Activated CD4-positive, alpha-beta memory T cell treated with anti-CD3 and anti-CD28 coated beads, Interleukin-2, amount 10 ng/mL, durations not matched to agents 7 days and 5 days (primary cell): ENCODE measurements around the gene USP34. TPM values are rescaled to one million over a fixed set of nuclear protein-coding genes. Genes with fewer than 3 reads are reported as not detected.
"Not testable (repeated sequence)": the region's sequence is repeated elsewhere in the genome, so short reads cannot be mapped to it uniquely, and the experiment has no call there.

ENCODE experiments used
- CTCF ChIA-PET: fragments of 350-600 bp; sonication (Branson Sonifier 250); formaldehyde crosslinking; loops from one replicate; lab custom pipeline; 2021; ENCODE audit warnings: antibody characterized with exemption, inconsistent platforms; lab: Charles Lee
- POLR2A ChIA-PET: fragments of 350-600 bp; sonication (Branson Sonifier 250); formaldehyde crosslinking; loops from one replicate; lab custom pipeline; 2021; ENCODE audit warnings: antibody characterized with exemption; lab: Charles Lee
- DNase-seq: peaks from one replicate; pipeline ENCODE4 v3.0.0-alpha.2; 2020
- H3K27ac Mint-ChIP-seq: one replicate; pipeline ENCODE4 v1.8.0; 2021; ENCODE audit warnings: mild to moderate bottlenecking, mixed read lengths
- H3K27me3 Mint-ChIP-seq: one replicate; pipeline ENCODE4 v1.8.0; 2021; ENCODE audit warnings: mixed read lengths
- H3K36me3 Mint-ChIP-seq: one replicate; pipeline ENCODE4 v1.8.0; 2021; ENCODE audit warnings: low read depth, mixed read lengths
- H3K4me1 Mint-ChIP-seq: one replicate; pipeline ENCODE4 v1.8.0; 2021; ENCODE audit warnings: mixed read lengths
- H3K4me3 Mint-ChIP-seq: one replicate; pipeline ENCODE4 v1.8.0; 2021; ENCODE audit warnings: mild to moderate bottlenecking, mixed read lengths
- H3K9me3 Mint-ChIP-seq: one replicate; pipeline ENCODE4 v1.8.0; 2021; ENCODE audit warnings: mixed read lengths
- total RNA-seq, 2 experiments: library from RNA; stranded (reverse); gene quantifications; one replicate each; pipeline ENCODE4 v1.2.3, GENCODE V29; 2021

USP34 gene
- total RNA-seq, 2 experiments from 2014 or later = 77.5 to 79.4 TPM

GRCh38 chr2:61476929-61477589 lies 6.2 kb upstream of the USP34 start:
- H3K27ac Mint-ChIP-seq = not testable (repeated sequence)
- CTCF ChIA-PET = interaction anchor here (0.9 kb wide), 1 partner anchor 51 kb away, joined by 3 read pairs; no protein-coding TSS in a partner anchor

GRCh38 chr2:61471905-61472805 lies 1.3 kb upstream of the USP34 start:
- peaks cover 23% of the 10 kb centered on the region for H3K36me3 Mint-ChIP-seq
- DNase-seq = peak; percentile 41
- peak overlapping the region; percentile 83 for H3K4me3 Mint-ChIP-seq
- H3K9me3 Mint-ChIP-seq = no peaks in the 10 kb centered on the region
- H3K27me3 Mint-ChIP-seq = no peaks in the 10 kb centered on the region
- ChIA-PET POLR2A (interaction anchor here (1.2 to 1.4 kb wide), 3 partner anchors 23 to 66 kb away, joined by 4 to 11 read pairs (median 6); partner anchors contain the start of gene XPO1), CTCF (interaction anchor here (0.7 to 1.5 kb wide), 3 partner anchors 46 to 60 kb away, joined by 3 to 7 read pairs (median 4); no protein-coding TSS in a partner anchor)
- peak overlapping the region; percentile 92 for H3K27ac Mint-ChIP-seq
- H3K4me1 Mint-ChIP-seq = peaks cover 28% of the 10 kb centered on the region

More at GRCh38 chr2:61476929-61477589, 6.2 kb upstream of the USP34 start:
- H3K4me3 Mint-ChIP-seq, DNase-seq, H3K4me1 Mint-ChIP-seq, H3K9me3 Mint-ChIP-seq, H3K27me3 Mint-ChIP-seq: not testable (repeated sequence)
- POLR2A ChIA-PET = interaction anchor here (2.6 kb wide), 1 partner anchor 61 kb away, joined by 7 read pairs; the partner anchor contains the start of gene XPO1
- H3K36me3 Mint-ChIP-seq = peaks cover 47% of the 10 kb centered on the region

- Mint-ChIP-seq H3K9me3 (no peaks in the 10 kb centered on the region), H3K4me1 (peaks cover 31% of the 10 kb centered on the region), H3K27ac (peak overlapping the region; percentile 95), H3K36me3 (peaks cover 16% of the 10 kb centered on the region), H3K27me3 (no peaks in the 10 kb centered on the region), H3K4me3 (peak overlapping the region; percentile 91)
- peak; percentile 83 for DNase-seq
- POLR2A ChIA-PET = interaction anchor here (0.9 to 2.6 kb wide), 9 partner anchors 11 to 335 kb away, joined by 3 to 22 read pairs (median 4); partner anchors contain the start of gene XPO1
- CTCF ChIA-PET = interaction anchor here (3.2 kb wide), 1 partner anchor 44 kb away, joined by 17 read pairs; no protein-coding TSS in a partner anchor
These were observed 550 bp downstream of the USP34 start for GRCh38 chr2:61470122-61470951.

- CTCF ChIA-PET = interaction anchor here (3.2 kb wide), 1 partner anchor 43 kb away, joined by 17 read pairs; no protein-coding TSS in a partner anchor
- H3K36me3 Mint-ChIP-seq = peaks cover 16% of the 10 kb centered on the region
- POLR2A ChIA-PET = interaction anchor here (0.9 to 2.6 kb wide), 10 partner anchors 10 to 334 kb away, joined by 3 to 22 read pairs (median 4); partner anchors contain the start of gene XPO1
- peak overlapping the region; percentile 95 for H3K27ac Mint-ChIP-seq
- peaks cover 34% of the 10 kb centered on the region for H3K4me1 Mint-ChIP-seq
- no peaks in the 10 kb centered on the region for H3K9me3 Mint-ChIP-seq
- no peaks in the 10 kb centered on the region for H3K27me3 Mint-ChIP-seq
- peak overlapping the region; percentile 91 for H3K4me3 Mint-ChIP-seq
- no peak for DNase-seq
These were observed 1.3 kb downstream of the USP34 start for GRCh38 chr2:61469424-61470121.

- H3K27ac Mint-ChIP-seq, H3K9me3 Mint-ChIP-seq, H3K27me3 Mint-ChIP-seq, DNase-seq: not testable (repeated sequence)
- ChIA-PET CTCF (interaction anchor here (0.6 to 3.2 kb wide), 3 partner anchors 40 to 98 kb away, joined by 3 to 17 read pairs (median 3); no protein-coding TSS in a partner anchor), POLR2A (interaction anchor here (2.1 to 2.6 kb wide), 2 partner anchors 70 to 290 kb away, joined by 8 to 10 read pairs; partner anchors contain the start of gene XPO1)
- H3K4me1 Mint-ChIP-seq = peaks cover 41% of the 10 kb centered on the region
- peaks cover 16% of the 10 kb centered on the region for H3K36me3 Mint-ChIP-seq
- H3K4me3 Mint-ChIP-seq = peak overlapping the region; percentile 13
These were observed 2.7 kb downstream of the USP34 start for GRCh38 chr2:61468231-61468630.

- Mint-ChIP-seq H3K27ac (no peak overlapping the region), H3K27me3 (no peaks in the 10 kb centered on the region), H3K4me1 (peaks cover 37% of the 10 kb centered on the region), H3K4me3 (no peak overlapping the region), H3K9me3 (no peaks in the 10 kb centered on the region), H3K36me3 (peaks cover 11% of the 10 kb centered on the region)
- no peak for DNase-seq
- ChIA-PET POLR2A (no interaction called here), CTCF (no interaction called here)
These were observed 5.8 kb downstream of the USP34 start for GRCh38 chr2:61465045-61465444.

- Mint-ChIP-seq H3K4me1 (peaks cover 38% of the 10 kb centered on the region), H3K27me3 (no peaks in the 10 kb centered on the region), H3K9me3 (no peaks in the 10 kb centered on the region), H3K4me3 (no peak overlapping the region), H3K36me3 (peaks cover 15% of the 10 kb centered on the region), H3K27ac (no peak overlapping the region)
- ChIA-PET POLR2A (no interaction called here), CTCF (interaction anchor here (2.0 kb wide), 1 partner anchor 38 kb away, joined by 5 read pairs; no protein-coding TSS in a partner anchor)
- DNase-seq = no peak
These were observed 7.0 kb downstream of the USP34 start for GRCh38 chr2:61463769-61464475.

- no peaks in the 10 kb centered on the region for H3K27me3 Mint-ChIP-seq
- no peak overlapping the region for H3K4me3 Mint-ChIP-seq
- ChIA-PET CTCF (no interaction called here), POLR2A (interaction anchor here (1.1 kb wide), 1 partner anchor 78 kb away, joined by 3 read pairs; no protein-coding TSS in a partner anchor)
- peaks cover 38% of the 10 kb centered on the region for H3K4me1 Mint-ChIP-seq
- peaks cover 11% of the 10 kb centered on the region for H3K36me3 Mint-ChIP-seq
- no peak for DNase-seq
- H3K27ac Mint-ChIP-seq = no peak overlapping the region
- H3K9me3 Mint-ChIP-seq = no peaks in the 10 kb centered on the region
These were observed 9.5 kb downstream of the USP34 start for GRCh38 chr2:61461404-61461803.

GRCh38 chr2:61460163-61460562 lies 10.7 kb downstream of the USP34 start:
- POLR2A ChIA-PET = interaction anchor here (1.2 kb wide), 1 partner anchor 10 kb away, joined by 4 read pairs; no protein-coding TSS in a partner anchor
- no peak overlapping the region for H3K27ac Mint-ChIP-seq
- H3K4me3 Mint-ChIP-seq = no peak overlapping the region
- peaks cover 39% of the 10 kb centered on the region for H3K4me1 Mint-ChIP-seq
- no peaks in the 10 kb centered on the region for H3K27me3 Mint-ChIP-seq
- CTCF ChIA-PET = no interaction called here
- DNase-seq = no peak
- no peaks in the 10 kb centered on the region for H3K9me3 Mint-ChIP-seq
- H3K36me3 Mint-ChIP-seq = peaks cover 17% of the 10 kb centered on the region

GRCh38 chr2:61456746-61457420 lies 14.0 kb downstream of the USP34 start:
- ChIA-PET CTCF (no interaction called here), POLR2A (no interaction called here)
- H3K27ac Mint-ChIP-seq = no peak overlapping the region

More at GRCh38 chr2:61456746-61457420, 14.0 kb downstream of the USP34 start:
- Mint-ChIP-seq H3K36me3 (peaks cover 22% of the 10 kb centered on the region), H3K4me3 (no peak overlapping the region), H3K9me3 (no peaks in the 10 kb centered on the region), H3K4me1 (peaks cover 39% of the 10 kb centered on the region), H3K27me3 (no peaks in the 10 kb centered on the region)
- no peak for DNase-seq
